ENCODE data around the gene F7.
"Not testable (repeated sequence)": the region's sequence is repeated elsewhere in the genome, so short reads cannot be mapped to it uniquely, and the experiment has no call there.

Gene F7

DNA sequence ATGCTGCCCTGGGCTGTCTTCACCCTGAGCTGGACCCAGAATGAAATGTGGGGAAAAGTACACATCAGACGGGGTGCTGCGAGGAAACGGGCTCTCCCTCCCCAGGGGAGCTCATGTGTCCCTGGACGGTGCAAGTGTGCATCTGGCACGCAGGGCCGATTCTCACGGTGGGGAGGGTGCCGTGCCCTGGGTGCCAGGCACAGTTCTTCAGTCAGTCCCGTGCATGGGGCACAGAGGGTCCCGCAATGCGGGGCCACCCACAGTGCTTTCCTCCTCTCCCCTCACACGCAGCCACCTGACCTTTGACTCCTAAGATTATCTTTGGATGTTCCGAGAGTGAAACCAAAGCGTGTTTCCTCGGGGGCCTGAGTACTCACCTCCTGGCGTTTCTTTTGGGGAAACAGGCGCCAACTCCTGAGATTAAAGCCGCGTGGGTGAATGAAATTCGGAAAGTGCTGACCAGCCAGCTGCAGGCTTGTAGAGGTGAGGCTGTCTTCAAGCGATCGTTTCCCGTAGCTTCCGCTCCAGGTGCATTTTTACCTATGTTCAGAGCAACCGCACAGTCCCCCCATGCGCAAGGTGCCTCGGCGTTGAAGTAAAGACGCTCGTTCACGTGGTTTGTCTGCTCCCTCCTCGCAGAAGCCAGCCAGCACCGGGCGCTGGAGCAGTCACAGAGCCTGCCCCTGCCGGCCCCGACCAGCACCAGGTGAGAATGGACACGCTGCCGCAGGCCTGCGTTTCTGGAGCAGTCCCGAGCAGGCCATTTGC lies 17.5 kb upstream of the F7 start:
- DNase-seq: no peak

DNA sequence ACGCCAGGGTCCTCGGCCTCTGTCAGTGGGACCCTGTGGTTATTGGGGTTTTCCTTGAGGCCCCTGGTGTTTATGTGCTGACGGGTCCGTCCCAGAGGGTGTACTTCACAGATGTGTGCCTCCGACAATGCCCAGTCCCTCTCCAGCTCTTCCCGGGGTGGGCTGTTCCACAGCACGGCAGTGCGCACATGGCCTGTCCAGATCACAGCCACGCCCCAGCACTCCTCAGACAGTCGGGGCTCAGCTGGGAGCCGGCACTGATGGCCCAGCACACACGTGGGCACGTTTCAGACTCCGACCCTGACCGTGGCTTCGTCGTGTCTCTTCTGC lies 16.9 kb upstream of the F7 start:
- DNase-seq: no peak

DNA sequence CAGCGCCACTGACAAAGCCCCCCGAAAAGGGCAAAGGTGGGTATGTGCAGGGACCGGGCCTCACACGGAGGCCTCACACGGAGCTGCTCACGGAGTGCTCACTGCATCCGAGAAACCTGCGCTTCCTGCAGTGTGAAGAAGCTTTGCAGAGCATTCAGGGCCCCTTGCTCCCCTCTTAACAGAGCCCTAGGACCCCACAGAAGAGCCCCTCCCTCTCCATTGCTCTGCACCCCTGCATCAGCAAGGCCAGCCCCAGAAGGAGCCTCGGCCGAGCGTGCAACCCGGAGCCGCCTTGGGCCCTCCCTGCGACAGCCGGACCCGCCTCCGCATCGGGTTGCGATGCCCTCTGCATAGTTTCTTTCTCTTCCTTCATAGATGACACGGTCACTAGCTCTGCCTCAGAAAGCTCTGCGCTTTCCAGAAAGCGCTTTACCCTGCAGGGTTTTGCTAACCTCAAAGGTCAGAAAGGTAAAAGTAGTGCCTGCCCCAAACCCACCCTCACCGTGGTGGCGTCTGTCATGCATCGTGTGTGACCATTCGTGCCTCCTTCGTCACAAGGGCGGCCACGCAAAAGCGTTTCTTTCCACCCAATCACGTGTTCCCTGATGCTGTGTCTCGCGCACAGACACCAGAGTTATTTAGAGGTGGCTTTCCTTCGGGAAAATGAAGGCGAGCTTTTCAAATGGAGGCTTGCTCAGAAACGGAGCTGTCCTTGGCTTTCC lies 15.7 kb upstream of the F7 start:
- DNase-seq: no peak

DNA sequence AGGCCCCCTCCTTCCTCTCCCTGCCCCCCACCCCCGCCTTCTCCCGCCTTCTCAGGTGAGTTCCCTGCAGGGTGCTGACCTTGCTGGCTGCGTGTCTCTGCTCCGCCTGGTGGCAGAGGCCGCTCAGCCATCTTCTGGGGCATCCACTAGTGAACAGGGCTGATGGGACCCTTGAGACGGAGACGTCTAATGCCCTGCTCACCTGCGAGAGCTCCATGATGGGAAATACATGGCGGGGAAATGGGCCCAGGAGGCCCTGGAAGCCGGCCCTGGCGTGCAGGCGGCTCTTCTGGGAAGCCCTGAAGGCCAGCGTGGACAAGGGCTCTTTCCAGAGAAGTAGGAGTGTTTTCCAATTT lies 15.2 kb upstream of the F7 start:
- DNase-seq: no peak

DNA sequence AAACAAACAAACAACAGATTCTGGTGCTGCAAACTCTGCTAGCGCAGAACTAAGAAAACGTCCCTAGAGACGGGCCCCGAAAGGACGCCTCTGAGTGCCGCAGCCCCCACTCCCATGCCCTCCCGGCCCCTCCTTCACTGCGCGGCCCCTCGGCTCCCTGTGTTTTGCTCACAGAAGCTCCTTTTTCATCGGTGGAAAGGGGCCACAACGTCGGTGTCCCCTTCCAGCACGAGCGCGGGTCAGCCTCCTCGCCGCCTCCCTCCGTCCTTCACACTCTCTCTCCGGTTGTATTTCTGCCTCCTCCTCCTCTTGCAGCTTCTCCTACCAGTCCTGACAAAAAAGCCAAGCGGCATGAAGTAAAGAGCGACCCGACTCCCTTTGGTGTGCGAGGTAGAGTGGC lies 14.8 kb upstream of the F7 start:
- no peak for DNase-seq

DNA sequence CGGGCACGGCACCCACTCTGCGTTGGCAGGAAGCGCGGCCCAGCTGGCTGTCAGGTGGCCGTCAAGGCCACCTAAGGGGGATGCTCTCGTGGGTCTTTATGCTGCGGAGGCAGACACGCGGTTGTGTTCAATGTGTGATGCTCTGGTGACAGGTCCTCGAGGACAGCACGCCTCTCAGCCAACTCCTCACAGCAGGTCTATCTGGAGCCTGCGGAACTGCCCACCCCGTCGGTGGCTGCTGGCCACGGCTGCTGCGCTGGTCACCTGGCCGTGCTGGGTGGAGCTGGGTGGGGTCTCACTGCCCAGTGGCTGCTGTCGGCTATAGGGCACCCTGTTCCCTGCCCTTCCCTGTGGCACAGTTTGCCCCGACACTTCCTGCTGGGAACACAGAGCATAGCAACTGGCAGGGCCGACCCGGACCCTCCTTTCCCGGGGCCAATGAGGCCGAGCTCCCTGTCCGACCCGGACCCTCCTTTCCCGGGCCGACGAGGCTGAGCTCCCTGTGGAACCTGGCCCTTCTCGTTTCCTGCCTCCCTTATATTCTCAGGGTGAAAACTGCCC lies 14.3 kb upstream of the F7 start:
- DNase-seq: no peak

DNA sequence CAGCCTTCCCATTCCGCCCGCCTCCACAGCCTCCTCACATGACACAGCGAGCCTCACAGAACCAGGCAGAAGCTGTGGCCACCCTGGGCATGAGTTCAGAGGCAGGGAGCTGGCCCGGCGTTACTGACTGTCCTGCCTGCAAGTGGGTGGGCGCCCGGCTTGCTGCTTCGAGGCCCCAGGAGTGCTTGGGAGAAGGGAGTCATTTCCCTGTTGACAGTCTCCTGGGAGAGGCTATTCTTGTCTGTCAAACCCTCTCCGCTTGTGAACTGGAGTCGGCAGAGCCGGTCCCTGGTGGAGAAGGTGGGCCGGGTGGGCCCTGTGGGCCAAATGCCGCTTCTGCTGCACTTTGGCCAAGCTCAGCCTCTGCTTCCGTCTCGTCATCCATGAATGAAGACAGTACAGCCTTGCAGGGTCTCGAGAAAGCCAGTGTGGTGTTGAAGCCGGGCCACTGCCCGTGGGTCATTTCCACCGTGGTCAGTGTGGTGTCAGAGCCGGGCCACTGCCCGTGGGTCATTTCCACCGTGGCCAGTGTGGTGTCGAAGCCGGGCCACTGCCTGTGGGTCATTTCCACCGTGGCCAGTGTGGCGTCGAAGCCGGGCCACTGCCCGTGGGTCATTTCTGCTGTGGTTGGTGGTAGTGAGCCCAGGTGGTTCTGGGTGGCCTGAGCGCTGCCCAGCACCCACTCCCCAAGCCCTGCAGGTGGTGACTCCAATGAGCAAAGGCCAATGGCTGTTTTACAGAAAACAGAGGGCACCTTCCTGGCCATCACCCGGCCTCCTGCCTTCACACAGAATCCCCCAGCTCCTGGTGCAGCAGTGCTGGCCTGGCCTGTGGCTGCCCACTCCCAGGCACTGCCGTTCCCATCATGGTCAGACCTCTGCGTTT lies 13.5 kb upstream of the F7 start:
- DNase-seq: no peak

DNA sequence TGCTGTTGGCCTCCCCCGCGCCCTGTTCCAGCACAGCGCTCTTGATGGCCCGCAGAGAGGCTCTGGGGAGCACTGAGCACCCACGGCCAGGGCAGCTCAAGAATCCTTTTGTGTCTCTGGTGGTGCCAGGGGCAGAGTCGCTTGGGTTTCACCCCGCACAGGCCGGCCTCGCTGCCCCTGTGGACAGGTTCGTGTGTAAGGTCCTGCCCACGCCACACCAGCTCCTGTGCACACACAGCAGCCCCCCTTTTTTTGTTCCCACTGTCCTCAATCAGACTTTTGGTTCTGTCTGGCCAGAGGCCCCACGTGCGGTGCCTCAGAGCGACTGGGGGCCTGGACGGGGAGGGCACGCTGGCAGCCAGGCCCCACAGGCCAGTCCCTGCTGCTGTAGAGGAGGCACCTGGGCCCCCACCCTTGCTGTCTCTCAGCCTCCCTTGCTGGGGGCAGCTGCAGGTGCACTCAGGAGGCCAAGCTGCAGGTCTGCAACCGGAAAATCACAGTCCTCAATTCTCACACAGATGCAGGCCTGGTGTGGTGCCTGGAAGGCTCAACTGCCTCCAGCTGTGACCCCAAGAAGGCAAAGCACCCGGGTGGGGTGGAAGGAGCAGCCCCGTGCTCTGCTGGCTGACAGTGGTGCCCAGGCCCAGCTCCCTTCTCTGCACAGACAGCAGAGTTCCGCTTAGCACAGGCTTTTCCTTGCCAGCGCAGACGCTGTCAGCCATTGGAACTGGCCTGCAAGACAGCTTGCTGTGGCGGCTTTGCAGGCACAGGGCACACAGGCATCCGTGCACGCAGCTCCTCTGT lies 12.6 kb upstream of the F7 start:
- DNase-seq: no peak

DNA sequence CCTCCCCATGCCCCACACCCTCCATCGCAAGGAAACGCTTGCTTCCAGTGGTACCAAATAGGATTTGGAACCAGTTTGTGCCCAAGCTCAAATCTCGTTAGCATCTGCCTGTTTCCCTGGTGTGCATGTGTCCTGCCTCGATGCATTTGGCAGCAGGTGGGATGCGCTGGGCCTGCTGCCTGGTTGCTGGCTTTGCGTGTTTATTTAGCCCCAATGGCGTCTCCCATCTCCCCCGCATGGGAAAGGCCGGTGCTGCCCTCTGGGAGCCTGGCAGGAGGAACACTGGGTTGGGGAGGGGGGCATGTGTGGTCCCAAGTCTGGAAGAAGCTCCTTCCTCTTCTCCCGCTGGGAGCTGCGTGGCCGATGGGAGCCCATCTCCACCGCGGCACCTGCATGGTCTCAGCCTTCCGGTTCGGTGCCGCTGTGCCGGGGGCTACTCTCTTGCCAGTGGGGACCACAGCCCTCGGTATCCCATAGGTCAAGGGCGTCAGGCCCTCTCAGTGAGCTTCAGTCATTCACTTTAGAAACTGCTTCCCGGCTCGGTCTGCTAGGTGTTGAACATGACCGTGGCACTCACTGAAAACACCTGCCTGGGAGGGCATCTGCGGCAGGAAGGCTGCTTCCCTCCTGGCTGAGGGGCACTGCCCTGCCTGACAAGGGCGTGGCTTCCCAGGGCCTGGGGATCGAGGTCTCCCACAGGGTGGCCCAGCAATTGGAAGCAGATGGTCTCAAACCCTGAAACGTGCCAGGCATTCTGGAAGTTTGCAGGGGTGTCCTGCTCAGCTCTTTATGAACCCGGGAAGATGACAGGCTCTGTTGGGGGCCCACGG lies 11.8 kb upstream of the F7 start:
- DNase-seq: no peak

DNA sequence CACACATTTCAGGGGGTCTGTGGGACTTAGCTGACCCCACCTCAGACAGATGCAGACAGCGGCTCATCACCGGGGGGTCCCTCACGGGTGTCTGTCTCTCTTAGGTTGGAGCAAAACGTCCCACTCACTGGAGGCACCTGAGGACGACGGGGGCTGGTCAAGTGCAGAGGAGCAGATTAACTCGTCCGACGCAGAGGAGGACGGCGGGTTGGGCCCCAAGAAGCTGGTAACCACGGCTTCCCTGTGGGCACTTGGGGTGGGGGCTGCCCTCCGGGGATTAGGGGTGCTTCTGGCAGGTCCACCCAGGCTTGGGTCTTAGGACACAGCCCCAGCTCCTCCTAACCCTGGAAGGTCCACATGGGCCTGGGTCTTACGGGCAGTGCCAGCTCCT lies 11.2 kb upstream of the F7 start:
- DNase-seq: no peak

DNA sequence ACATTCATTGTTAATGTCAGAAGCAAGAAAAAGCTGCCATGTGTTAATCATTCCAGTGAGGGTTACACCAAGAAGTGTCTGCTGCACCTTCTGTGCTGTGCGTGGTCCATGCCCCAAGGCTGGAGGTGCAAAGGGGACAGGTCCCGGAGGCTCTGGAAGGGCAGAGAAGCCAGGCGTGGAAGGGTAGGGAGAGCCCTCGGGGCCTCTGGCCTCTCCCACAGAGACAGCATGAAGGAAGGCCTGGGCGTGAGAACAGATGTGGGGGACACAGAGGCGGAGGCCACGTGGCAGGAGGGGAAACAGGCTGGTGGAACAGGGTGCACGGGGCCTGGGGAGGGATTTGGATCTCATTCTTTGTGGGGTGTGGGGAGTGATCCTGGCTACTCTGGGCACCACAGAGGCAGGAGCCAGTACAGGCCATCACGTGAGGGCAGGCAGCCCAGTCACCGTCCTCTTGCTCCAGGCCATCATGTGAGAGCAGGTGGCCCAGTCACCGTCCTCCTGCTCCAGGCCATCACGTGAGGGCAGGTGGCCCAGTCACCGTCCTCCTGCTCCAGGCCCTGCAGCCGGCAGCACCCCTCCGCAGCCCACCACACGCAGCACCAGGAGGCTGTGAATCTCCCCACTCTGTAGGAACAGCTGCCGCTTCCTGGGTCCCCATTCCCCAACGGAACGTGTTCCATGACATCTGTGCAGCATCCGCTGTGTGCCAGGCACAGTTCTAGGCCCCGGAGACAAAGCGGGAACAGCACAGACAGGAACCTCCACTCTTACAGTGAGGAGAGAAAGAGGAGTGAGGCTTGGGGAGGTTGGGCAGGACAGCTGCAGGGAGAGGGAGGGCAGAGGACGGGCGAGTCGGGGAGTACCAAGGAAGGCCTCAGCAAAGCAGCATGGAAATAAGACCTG lies 10.2 kb upstream of the F7 start:
- DNase-seq: no peak

DNA sequence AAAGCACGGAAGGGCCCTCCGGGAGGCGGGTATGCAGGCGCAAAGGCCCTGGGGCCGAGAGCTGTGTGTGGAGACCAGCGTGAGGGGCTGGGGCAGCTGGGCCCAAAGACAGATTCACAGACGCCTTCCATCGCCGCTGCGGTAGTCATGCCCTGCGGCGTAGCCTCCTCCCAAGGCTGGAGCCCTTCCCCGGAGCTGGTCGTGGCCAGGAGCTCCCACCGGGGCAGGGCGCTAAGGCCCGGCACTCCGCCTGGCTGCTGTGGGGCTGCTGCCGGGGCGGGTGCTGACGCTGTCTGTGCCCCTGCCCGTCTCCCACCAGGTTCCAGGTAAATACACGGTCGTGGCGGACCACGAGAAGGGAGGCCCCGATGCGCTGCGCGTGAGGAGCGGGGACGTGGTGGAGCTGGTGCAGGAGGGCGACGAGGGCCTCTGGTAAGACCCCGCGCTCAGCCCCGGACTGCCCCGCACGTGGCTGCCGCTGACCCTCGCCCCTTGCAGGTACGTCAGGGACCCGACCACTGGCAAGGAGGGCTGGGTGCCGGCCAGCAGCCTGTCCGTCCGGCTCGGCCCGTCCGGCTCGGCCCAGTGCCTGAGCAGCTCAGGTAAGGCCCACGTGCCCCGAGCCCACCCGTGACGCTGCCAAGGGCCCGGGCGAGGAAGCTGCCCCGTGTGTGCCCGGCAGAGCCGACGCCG lies 9.4 kb upstream of the F7 start:
- no peak for DNase-seq

DNA sequence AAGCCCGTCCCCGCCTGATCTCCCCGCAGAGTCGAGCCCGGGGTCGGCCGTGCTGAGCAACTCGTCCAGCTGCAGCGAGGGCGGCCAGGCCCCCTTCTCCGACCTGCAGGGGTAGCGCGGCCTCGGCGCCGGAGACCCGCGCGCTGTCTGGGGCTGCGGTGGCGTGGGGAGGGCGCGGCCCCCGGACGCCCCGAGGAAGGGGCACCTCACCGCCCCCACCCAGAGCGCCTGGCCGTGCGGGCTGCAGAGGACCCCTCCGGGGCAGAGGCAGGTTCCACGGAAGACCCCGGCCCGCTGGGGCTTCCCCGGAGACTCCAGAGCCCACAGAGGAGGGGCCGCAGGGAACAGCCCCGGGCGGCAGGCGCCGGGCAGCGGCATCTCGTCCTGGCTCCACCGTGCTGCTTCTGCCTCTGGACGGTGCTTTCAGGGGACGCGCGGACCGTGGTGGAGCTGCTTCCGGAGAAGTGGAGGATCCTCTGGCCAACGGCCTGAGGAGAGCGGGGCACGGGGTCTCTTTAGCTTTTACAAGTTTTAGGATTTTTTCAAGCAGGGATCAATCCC lies 8.8 kb upstream of the F7 start:
- no peak for DNase-seq

DNA sequence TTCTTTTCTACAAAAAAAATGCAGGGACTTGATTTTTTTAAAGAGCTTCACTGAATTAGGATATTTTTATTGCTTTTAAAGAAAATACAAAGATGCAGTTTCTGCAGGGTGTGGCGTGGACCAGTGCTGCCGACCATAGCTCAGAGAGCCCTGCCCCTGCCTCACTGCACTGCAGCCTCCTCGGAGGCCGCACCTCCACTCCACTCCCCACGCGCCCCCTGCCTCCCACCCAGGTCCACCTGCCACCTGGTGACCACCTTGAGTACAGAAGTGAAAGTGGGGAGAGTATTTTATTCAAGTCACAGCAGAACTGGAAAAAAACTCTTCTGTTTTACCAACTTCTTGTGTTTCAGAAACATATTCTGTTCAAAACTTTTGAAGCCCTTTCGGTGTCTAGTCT lies 7.9 kb upstream of the F7 start:
- DNase-seq: no peak

DNA sequence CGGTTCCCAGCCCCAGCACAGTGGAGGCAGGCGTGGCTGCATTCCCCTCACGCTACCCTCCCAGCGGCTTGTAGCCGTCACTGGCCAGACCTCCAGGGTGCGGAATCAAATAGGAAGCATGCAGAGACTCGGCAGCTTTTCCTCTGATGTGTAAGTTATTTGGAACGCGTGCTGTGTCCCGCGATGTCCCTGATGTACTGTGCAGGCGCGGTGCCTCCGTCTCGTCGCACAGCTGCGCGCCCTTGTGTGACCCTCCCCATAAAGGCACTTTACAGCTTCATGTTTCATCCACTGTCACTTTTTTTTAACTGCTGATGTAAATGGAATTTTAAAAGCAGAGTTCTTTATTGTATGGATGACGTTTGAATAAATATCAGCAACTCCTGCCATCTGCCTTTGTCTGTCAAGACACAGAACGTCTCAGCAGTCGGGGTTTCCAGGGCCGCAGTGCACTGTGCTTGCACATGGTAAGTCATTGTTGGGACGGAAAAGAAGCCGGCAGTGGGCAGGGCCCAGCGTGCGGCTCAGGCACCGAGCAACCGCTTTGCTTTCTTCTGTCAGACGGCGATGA lies 7.3 kb upstream of the F7 start:
- no peak for DNase-seq

DNA sequence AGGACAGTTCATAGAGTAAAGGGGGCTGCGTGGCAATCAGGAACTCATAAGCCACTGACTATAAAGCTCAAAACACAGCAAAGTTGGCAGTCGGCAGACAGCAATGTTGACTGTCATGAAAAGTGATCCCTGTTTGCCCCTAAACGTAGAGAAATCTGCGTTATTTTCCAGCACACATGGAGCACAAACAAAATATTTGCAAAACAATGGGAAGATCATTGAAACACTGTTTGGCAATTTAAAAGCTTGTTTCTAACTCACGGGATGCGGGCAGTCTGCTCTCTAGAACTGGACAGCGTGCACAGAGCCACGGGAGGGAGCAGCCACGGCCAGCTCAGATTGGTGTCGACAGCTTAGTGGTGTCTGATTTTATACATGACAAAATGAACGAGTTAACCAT lies 6.4 kb upstream of the F7 start:
- DNase-seq: no peak

DNA sequence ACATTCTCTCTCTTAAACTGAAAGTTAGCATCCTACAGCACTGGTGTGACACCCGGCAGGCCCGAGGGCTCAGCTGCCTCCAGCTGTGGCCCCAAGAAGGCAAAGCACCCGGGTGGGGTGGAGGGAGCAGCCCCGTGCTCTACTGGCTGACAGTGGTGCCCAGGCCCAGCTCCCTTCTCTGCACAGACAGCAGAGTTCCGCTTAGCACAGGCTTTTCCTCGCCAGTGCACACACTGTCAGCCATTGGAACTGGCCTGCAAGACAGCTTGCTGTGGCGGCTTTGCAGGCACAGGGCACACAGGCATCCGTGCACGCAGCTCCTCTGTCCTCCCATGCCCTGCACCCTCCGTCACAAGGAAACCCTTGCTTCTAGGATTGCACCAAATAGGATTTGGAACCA lies 3.3 kb upstream of the F7 start:
- not testable (repeated sequence) for DNase-seq

DNA sequence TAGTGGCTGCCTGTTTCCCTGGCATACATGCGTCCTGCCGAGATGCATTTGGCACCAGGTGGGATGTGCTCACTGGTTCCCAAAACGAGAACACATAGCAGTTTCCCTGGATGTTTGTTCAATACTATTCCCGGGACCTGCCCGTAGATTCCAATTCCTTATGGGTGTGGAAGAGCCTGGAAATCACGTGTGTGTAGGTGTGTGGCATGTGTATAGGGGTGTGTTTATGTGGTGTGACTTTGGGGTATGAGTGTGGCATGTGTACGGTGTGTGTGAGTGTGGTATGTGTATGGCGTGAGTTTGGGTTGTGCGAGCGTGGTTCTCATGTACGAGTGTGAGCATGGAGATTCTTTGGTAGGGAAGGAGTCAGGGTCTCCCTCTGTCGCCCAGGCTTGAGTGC lies 2.9 kb upstream of the F7 start:
- no peak for DNase-seq

DNA sequence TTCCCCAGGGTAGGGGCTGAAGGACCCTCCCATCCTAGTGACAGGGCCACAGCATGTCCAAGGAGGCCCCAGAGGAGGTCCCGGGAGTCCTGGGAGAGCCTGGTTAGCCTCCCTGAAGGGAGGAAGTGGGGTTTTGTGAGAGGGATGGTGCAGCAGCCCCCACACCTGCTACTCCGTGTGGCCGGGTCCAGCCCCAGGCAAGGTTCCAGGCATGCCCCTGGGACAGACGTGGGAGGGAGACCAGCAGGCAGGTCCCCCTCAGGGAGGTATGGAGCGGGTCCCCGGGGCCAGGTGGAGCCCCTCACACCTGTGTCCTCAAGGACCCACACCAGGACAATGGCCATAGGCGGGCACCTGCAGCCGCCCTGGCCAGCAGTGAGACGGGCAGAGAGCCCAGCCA lies 1.9 kb upstream of the F7 start:
- no peak for DNase-seq

Measured in activated naive CD4-positive, alpha-beta T cell treated with Interleukin-2 at 50 U/mL for 16 hours (primary cell).